GM10266 (cell line): ENCODE measurements around the gene HERPUD2.

Experiments
- DNase-seq: peaks from one replicate; pipeline ENCODE4 v3.0.0; 2012; ENCODE audit errors: extremely low spot score
- CTCF ChIP-seq: IDR thresholded peaks from 2 replicates; pipeline ENCODE4 v1.5.1; 2012; ENCODE audit warnings: mild to moderate bottlenecking, low read depth; ENCODE audit not compliant: control insufficient read depth, insufficient read depth; ENCODE audit errors: missing control alignments

The HERPUD2 gene

GRCh38 chr7:35694784-35695472 is at the start of gene HERPUD2:
Gene HERPUD2, minus strand, starts transcription at chr7:35695135. Its CDS starts 805 bp downstream, at chr7:35694330.
- peak; percentile 92 for DNase-seq
- TF ChIP-seq CTCF: no peak

GRCh38 chr7:35738889-35739288 is 44.0 kb upstream of the HERPUD2 start:
- no peak for DNase-seq
- TF ChIP-seq CTCF: no peak

GRCh38 chr7:35736725-35737124 is 41.8 kb upstream of the HERPUD2 start:
- no peak for TF ChIP-seq CTCF
- DNase-seq: no peak

- TF ChIP-seq CTCF: no peak
- no peak for DNase-seq
These were observed 40.5 kb upstream of the HERPUD2 start for GRCh38 chr7:35735396-35735795.

GRCh38 chr7:35734001-35734483 is 39.1 kb upstream of the HERPUD2 start:
- no peak for DNase-seq
- no peak for TF ChIP-seq CTCF

GRCh38 chr7:35731349-35731748 is 36.4 kb upstream of the HERPUD2 start:
- no peak for TF ChIP-seq CTCF
- DNase-seq: no peak

- TF ChIP-seq CTCF: no peak
- peak; percentile 55 for DNase-seq
These were observed 34.3 kb upstream of the HERPUD2 start for GRCh38 chr7:35729061-35729783.
